ENCODE measurements around the gene MUSTN1.

MUSTN1 gene

GRCh38 chr3:52844290-52844975 lies 9.6 kb upstream of the MUSTN1 start:
- no peak overlapping the region for H3K4me3 ChIP-seq (ENCODE audit: low read length)
- H2AFZ ChIP-seq (ENCODE audit: low read length), result no peak overlapping the region
- H3K4me2 ChIP-seq (ENCODE audit: low read depth, low read length), result no peak overlapping the region
- H3K4me1 ChIP-seq (ENCODE audit: low read length), result peaks cover 11% of the 10 kb centered on the region
- TF ChIP-seq EZH2phosphoT487 (IDR thresholded peaks at IDR 0.05; ENCODE audit: low read length), result no peak
- no peak for TF ChIP-seq CTCF (IDR thresholded peaks at IDR 0.05; ENCODE audit: low read length)
- no peak for TF ChIP-seq EZH2 (optimal IDR thresholded peaks at IDR 0.05; ENCODE audit: low read depth, low read length)
- no peak overlapping the region for H3K9ac ChIP-seq (ENCODE audit: low read length)
- no peaks in the 10 kb centered on the region for H4K20me1 ChIP-seq (ENCODE audit: insufficient read depth, low read length)
- H3K9me2 ChIP-seq (replicated peaks; ENCODE audit: insufficient read depth, low read length), result no peaks in the 10 kb centered on the region
- DNase-seq, result no peak
- H3K27me3 ChIP-seq (replicated peaks; ENCODE audit: insufficient read depth, low read length), result no peaks in the 10 kb centered on the region
- H3K79me2 ChIP-seq (ENCODE audit: low read length), result no peaks in the 10 kb centered on the region
- H3K36me3 ChIP-seq (replicated peaks; ENCODE audit: insufficient read depth, low read length), result no peaks in the 10 kb centered on the region
- no peaks in the 10 kb centered on the region for H3K9me3 ChIP-seq (replicated peaks; ENCODE audit: insufficient read depth, low read length)
- 0 out of 2 replicates have a peak, but pooled peaks cover 5% of the 10 kb centered on the region for H3F3A ChIP-seq (ENCODE audit: insufficient read depth, low read length)
- H3K27ac ChIP-seq (ENCODE audit: low read length), result no peak overlapping the region

GRCh38 chr3:52843881-52844280 lies 9.1 kb upstream of the MUSTN1 start:
- no peak overlapping the region for H3K4me2 ChIP-seq (ENCODE audit: low read depth, low read length)
- H2AFZ ChIP-seq (ENCODE audit: low read length), result no peak overlapping the region
- DNase-seq, result no peak
- no peaks in the 10 kb centered on the region for H3K9me2 ChIP-seq (replicated peaks; ENCODE audit: insufficient read depth, low read length)
- H3K4me1 ChIP-seq (ENCODE audit: low read length), result peaks cover 11% of the 10 kb centered on the region
- H3K27me3 ChIP-seq (replicated peaks; ENCODE audit: insufficient read depth, low read length), result no peaks in the 10 kb centered on the region
- H3K9ac ChIP-seq (ENCODE audit: low read length), result no peak overlapping the region
- H4K20me1 ChIP-seq (ENCODE audit: insufficient read depth, low read length), result no peaks in the 10 kb centered on the region
- H3K27ac ChIP-seq (ENCODE audit: low read length), result no peak overlapping the region
- 0 out of 2 replicates have a peak, but pooled peaks cover 5% of the 10 kb centered on the region for H3F3A ChIP-seq (ENCODE audit: insufficient read depth, low read length)
- H3K36me3 ChIP-seq (replicated peaks; ENCODE audit: insufficient read depth, low read length), result no peaks in the 10 kb centered on the region
- H3K9me3 ChIP-seq (replicated peaks; ENCODE audit: insufficient read depth, low read length), result no peaks in the 10 kb centered on the region
- H3K79me2 ChIP-seq (ENCODE audit: low read length), result no peaks in the 10 kb centered on the region
- no peak overlapping the region for H3K4me3 ChIP-seq (ENCODE audit: low read length)
- TF ChIP-seq EZH2 (optimal IDR thresholded peaks at IDR 0.05; ENCODE audit: low read depth, low read length) (no peak), EZH2phosphoT487 (IDR thresholded peaks at IDR 0.05; ENCODE audit: low read length) (no peak), CTCF (IDR thresholded peaks at IDR 0.05; ENCODE audit: low read length) (no peak)

- H3K4me1 ChIP-seq (ENCODE audit: low read length), result peaks cover 11% of the 10 kb centered on the region
- H4K20me1 ChIP-seq (ENCODE audit: insufficient read depth, low read length), result no peaks in the 10 kb centered on the region
- no peak overlapping the region for H3K27ac ChIP-seq (ENCODE audit: low read length)
- H3K9ac ChIP-seq (ENCODE audit: low read length), result no peak overlapping the region
- H3K36me3 ChIP-seq (replicated peaks; ENCODE audit: insufficient read depth, low read length), result no peaks in the 10 kb centered on the region
- no peak for DNase-seq
- no peaks in the 10 kb centered on the region for H3K79me2 ChIP-seq (ENCODE audit: low read length)
- no peak overlapping the region for H2AFZ ChIP-seq (ENCODE audit: low read length)
- H3K9me3 ChIP-seq (replicated peaks; ENCODE audit: insufficient read depth, low read length), result no peaks in the 10 kb centered on the region
- no peak overlapping the region for H3K4me2 ChIP-seq (ENCODE audit: low read depth, low read length)
- H3F3A ChIP-seq (ENCODE audit: insufficient read depth, low read length), result 0 out of 2 replicates have a peak, but pooled peaks cover 5% of the 10 kb centered on the region
- H3K9me2 ChIP-seq (replicated peaks; ENCODE audit: insufficient read depth, low read length), result no peaks in the 10 kb centered on the region
- no peaks in the 10 kb centered on the region for H3K27me3 ChIP-seq (replicated peaks; ENCODE audit: insufficient read depth, low read length)
- H3K4me3 ChIP-seq (ENCODE audit: low read length), result no peak overlapping the region
- TF ChIP-seq CTCF (IDR thresholded peaks at IDR 0.05; ENCODE audit: low read length), result no peak
- TF ChIP-seq EZH2phosphoT487 (IDR thresholded peaks at IDR 0.05; ENCODE audit: low read length), result no peak
- TF ChIP-seq EZH2 (optimal IDR thresholded peaks at IDR 0.05; ENCODE audit: low read depth, low read length), result no peak
Measured at GRCh38 chr3:52843108-52843865, 8.5 kb upstream of the MUSTN1 start.
